Right lobe of liver (tissue), 6 donors: ENCODE data around the gene EDC4. TPM values are rescaled to one million over a fixed set of nuclear protein-coding genes. Genes with fewer than 3 reads are reported as not detected.

Source experiments
- ATAC-seq, 4 donors: fragments of 200-7000 bp; cut with Tn5 transposase; one replicate each; pipeline ENCODE4 v1.9.1; 2020; ENCODE audit warnings: mild to moderate bottlenecking in 4 of 4, moderate library complexity in 4 of 4
- DNase-seq, 3 donors: peaks; one replicate each; pipeline ENCODE4 v3.0.0-alpha.2; 2020
- H3K27ac ChIP-seq, 3 donors: fragments of 200-600 bp; one replicate each; pipeline ENCODE4 v1.8.0; 2022
- H3K27me3 ChIP-seq, 2 donors: fragments of 200-600 bp; one replicate each; pipeline ENCODE4 v1.8.0; 2022
- H3K36me3 ChIP-seq, 4 donors: fragments of 200-600 bp; sonication (generic) in 1 of 4; one replicate each; pipeline versions ENCODE4 v1.5.1 to v1.8.0; 2017 to 2022; ENCODE audit warnings: control low read depth in 1 of 4
- H3K4me1 ChIP-seq, 4 donors: fragments of 200-600 bp; sonication (generic) in 1 of 4; one replicate each; pipeline versions ENCODE4 v1.5.1 to v1.8.0; 2017 to 2022; ENCODE audit warnings: control low read depth in 1 of 4
- H3K4me3 ChIP-seq, 3 donors: fragments of 200-600 bp; one replicate each; pipeline ENCODE4 v1.8.0; 2022
- H3K9me3 ChIP-seq, 4 donors: fragments of 200-600 bp; sonication (generic) in 1 of 4; one replicate each; pipeline versions ENCODE4 v1.5.1 to v1.8.0; 2017 to 2022; ENCODE audit warnings: control low read depth in 1 of 4
- POLR2A ChIP-seq: fragments of 450-650 bp; IDR thresholded peaks from one replicate; pipeline ENCODE4 v1.6.1; 2017; ENCODE audit warnings: antibody characterized with exemption, mild to moderate bottlenecking
- WGBS: methylation state at CpG from one replicate; pipeline ENCODE4 v1.1.6; 2018; ENCODE audit warnings: low coverage, low lambda C conversion rate; ENCODE audit not compliant: insufficient coverage; ENCODE audit errors: missing lambda C conversion rate; 5-methylcytosine and 5-hydroxymethylcytosine counted together
- intact Hi-C, 2 donors: fragments of 100-400 bp; cut with DNase I; formaldehyde crosslinking; loops; one replicate each; pipeline versions ENCODE4 v1.11.2 to v1.14.1; 2022
- total RNA-seq, 6 experiments: library from RNA; depleted of rRNA in 2 of 6; stranded (reverse); fragments of >200 nt in 2 of 6; fragmentation: NEBNext Ultra II Directional in 3 of 6; extraction: Animal tissue kit (Norgen Biotek cat#: 25700) in 3 of 6; gene quantifications; one replicate each; pipeline versions ENCODE4 v1.1.0 to v1.2.4, GENCODE V29; 2016 to 2023
- TF ChIP-seq, protein P1 (sequence below), 4 donors: fragments of 200-600 bp in 3 of 4; fragments of 450-650 bp in 1 of 4; IDR thresholded peaks; one replicate each; pipeline versions ENCODE4 v1.5.1 to v1.8.0; 2016 to 2022; ENCODE audit warnings: antibody characterized with exemption in 4 of 4, mild to moderate bottlenecking in 2 of 4
- donor health status: DM: no; HTN: yes; CAD: no.
- donor health status: DM: no; HTN: no; CAD: no.
- donor health status: DM: no; HTN: no; CAD: no.
- donor health status: DM: no; HTN: yes; CAD: no.
- donor health status: DM: no; HTN: yes; CAD: no.

EDC4 gene
- total RNA-seq, 6 experiments from 2014 or later, result 16.2 to 25.4 (median 19.5) TPM

DNA sequence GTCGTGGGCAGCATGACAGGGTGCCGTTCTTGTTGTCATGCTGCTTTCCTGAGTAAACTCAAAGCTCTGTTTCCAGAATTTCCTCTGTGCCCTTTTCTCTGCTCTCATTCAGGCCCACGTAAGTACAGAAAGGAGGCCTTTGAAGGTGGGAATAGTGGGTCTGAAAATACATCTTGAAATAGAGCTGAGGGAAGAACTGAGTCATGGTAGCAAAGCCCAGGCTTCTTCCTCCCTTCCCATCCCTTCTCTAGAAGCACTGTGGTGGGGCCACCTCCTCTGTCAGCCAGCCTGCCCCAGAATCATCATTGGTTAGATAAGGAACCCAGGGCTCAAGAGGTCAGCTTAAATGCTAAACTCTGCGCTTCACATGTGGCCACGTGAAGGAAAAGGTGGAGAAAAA lies 49.4 kb downstream of the EDC4 start:
- H3K27ac ChIP-seq, result no peak overlapping the region
- 79% methylated on average over 5 of the region's 5 CpGs for WGBS
- ATAC-seq, result no peak

DNA sequence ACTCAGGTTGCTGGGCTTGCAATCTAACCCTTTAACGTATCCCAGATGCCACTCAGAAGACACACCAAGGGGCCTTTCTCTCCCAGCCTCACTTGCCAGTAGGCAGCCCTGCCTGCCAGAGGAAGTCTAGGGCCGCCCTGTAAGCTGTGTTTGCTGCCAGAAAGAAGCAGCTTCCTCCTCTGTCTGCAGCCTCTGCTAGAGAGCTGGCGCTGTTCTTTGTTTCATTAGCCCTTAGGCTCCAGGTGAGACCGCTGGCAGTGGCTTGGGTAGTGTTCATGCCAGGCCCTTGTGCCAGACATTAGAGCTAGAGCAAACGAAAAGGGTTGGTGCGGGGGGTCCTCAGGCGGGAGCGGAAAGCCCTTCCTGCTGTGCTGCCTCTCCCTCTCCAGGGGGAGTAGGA lies 49.9 kb downstream of the EDC4 start:
- peaks cover 0 to 3% (median 0%) of the 10 kb centered on the region in 4 donors for H3K36me3 ChIP-seq
- H3K9me3 ChIP-seq, result no peaks in the 10 kb centered on the region
- H3K27ac ChIP-seq, result no peak overlapping the region
- DNase-seq, result no peak
- WGBS, result 76% methylated on average over 8 of the region's 8 CpGs
- no peaks in the 10 kb centered on the region for H3K4me1 ChIP-seq
- no peak for ATAC-seq
- H3K4me3 ChIP-seq, result no peak overlapping the region
- TF ChIP-seq, protein P1, sequence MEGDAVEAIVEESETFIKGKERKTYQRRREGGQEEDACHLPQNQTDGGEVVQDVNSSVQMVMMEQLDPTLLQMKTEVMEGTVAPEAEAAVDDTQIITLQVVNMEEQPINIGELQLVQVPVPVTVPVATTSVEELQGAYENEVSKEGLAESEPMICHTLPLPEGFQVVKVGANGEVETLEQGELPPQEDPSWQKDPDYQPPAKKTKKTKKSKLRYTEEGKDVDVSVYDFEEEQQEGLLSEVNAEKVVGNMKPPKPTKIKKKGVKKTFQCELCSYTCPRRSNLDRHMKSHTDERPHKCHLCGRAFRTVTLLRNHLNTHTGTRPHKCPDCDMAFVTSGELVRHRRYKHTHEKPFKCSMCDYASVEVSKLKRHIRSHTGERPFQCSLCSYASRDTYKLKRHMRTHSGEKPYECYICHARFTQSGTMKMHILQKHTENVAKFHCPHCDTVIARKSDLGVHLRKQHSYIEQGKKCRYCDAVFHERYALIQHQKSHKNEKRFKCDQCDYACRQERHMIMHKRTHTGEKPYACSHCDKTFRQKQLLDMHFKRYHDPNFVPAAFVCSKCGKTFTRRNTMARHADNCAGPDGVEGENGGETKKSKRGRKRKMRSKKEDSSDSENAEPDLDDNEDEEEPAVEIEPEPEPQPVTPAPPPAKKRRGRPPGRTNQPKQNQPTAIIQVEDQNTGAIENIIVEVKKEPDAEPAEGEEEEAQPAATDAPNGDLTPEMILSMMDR (IDR thresholded peaks at IDR 0.05), result no peak
- no peak for TF ChIP-seq POLR2A
- intact Hi-C loops, result loop anchor here in 1 of 2 donors (10.0 kb wide), 1 partner anchor 98 kb away; no protein-coding TSS in a partner anchor
- no peaks in the 10 kb centered on the region for H3K27me3 ChIP-seq

More for the DNA sequence above, 49.4 kb downstream of the EDC4 start:
- no peaks in the 10 kb centered on the region for H3K4me1 ChIP-seq
- no peak for DNase-seq
- no peak overlapping the region for H3K4me3 ChIP-seq
- no peaks in the 10 kb centered on the region for H3K9me3 ChIP-seq
- intact Hi-C loops, result loop anchor here in 1 of 2 donors (10.0 kb wide), 1 partner anchor 97 kb away; no protein-coding TSS in a partner anchor
- no peak for TF ChIP-seq POLR2A
- no peaks in the 10 kb centered on the region for H3K36me3 ChIP-seq
- no peaks in the 10 kb centered on the region for H3K27me3 ChIP-seq

DNA sequence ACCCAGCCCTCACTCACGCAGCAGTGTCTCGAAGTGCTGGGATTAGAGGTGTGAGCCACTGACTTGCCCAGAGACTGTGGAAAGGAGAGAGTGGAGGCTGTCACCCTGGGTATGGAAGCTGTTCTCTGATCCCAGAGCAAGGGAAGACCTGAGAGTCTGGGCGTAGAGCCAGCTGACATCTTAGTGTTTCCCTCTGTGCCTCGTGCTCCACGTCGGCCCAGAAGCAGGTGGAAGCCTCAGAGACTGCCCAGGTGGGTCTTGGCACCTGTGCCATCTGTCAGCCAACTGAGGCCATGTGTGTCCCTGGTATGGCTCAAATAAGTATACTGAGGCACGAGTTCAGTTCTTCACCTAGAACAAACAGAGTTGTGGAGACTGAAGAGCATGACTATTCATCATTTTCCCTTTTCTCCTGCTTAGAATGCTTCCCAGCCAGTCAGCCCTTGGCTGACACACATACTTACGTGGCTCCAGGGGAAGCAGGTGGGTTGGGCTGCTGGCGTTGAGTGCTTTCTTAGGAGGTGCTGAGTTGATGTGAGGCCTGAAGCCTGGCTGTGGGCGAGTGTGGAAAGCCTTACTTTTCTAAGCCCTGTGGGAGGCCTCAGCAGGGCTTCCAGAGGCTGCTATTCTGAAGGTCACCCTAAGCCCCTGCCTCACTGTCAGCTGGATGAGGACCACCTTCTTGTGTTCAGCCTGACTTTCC lies 50.7 kb downstream of the EDC4 start:
- H3K36me3 ChIP-seq, result peaks cover 0 to 3% (median 0%) of the 10 kb centered on the region in 4 donors
- H3K9me3 ChIP-seq, result no peaks in the 10 kb centered on the region
- no peaks in the 10 kb centered on the region for H3K27me3 ChIP-seq
- 43% methylated on average over 3 of the region's 10 CpGs for WGBS
- intact Hi-C loops, result loop anchor here in 1 of 2 donors (10.0 kb wide), 1 partner anchor 99 kb away; no protein-coding TSS in a partner anchor
- no peak overlapping the region for H3K27ac ChIP-seq
- no peak for TF ChIP-seq POLR2A
- TF ChIP-seq, protein P1 (IDR thresholded peaks at IDR 0.05), result no peak
- no peak overlapping the region for H3K4me3 ChIP-seq
- no peak for DNase-seq
- H3K4me1 ChIP-seq, result no peaks in the 10 kb centered on the region
- ATAC-seq, result peak in 1 of 4 donors; percentile 17

DNA sequence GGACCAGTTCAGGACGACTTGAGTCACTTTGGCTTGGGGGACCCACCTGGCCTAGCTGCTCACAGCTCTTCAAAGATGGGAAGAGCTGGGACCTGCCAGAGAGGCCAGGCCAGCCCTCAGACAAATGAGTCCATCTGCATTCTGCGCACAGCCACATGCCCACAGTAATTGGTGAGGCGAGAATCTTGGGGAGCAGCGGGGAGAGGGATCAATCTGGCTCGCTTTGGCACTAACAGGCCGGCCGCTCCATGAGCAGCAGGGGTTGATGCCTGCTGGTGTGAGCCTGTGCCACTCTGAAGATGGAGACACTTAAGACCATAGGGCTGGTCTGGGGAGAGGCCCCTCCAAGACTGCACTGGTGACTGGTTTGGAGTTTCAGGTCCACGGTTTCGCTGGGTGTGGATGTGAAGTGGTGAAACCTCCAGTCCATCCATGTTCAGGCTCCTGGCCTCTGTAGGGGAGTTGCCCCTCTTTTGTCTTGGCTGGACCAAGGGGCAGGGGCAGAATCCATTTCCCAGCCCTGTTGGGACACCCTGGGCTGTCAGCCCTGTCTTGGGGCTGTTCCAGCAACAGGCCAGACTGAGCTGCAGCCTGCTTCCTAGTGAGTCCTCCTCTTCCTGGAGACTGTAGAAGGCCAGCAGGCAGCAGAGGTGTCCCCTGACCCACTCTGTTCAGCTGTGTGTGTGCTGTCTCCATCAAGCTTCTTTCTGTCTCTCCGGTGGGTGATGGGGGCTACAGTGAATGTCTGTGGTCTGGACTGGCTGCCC lies 51.5 kb downstream of the EDC4 start:
- ATAC-seq (peak in 1 of 4 donors; percentile 18), DNase-seq (no peak)
- no peak for TF ChIP-seq POLR2A
- TF ChIP-seq, protein P1 (IDR thresholded peaks at IDR 0.05), result no peak
- intact Hi-C loops, result loop anchor here in 1 of 2 donors (10.0 kb wide), 1 partner anchor 100 kb away; no protein-coding TSS in a partner anchor
- H3K36me3 ChIP-seq, result peaks cover 0 to 3% (median 0%) of the 10 kb centered on the region in 4 donors
- no CpG with 5 or more reads among the region's 10 CpGs for WGBS
- H3K9me3 ChIP-seq, result no peaks in the 10 kb centered on the region
- H3K27me3 ChIP-seq, result no peaks in the 10 kb centered on the region
- H3K4me3 ChIP-seq, result no peak overlapping the region
- no peak overlapping the region for H3K27ac ChIP-seq
- no peaks in the 10 kb centered on the region for H3K4me1 ChIP-seq
